Suprapubic skin (tissue), 4 donors: ENCODE data around the gene TUBA4A. TPM values are rescaled to one million over a fixed set of nuclear protein-coding genes. Genes with fewer than 3 reads are reported as not detected.

ENCODE experiments used
- DNase-seq, 2 donors: peaks; one replicate each; pipeline ENCODE4 v3.0.0-alpha.2; 2019; ENCODE audit warnings: low spot score in 2 of 2
- H3K27ac ChIP-seq: fragments of 200-600 bp; sonication (generic); one replicate; pipeline ENCODE4 v1.5.1; 2019
- H3K27me3 ChIP-seq: fragments of 200-600 bp; sonication (generic); one replicate; pipeline ENCODE4 v1.5.1; 2019
- H3K36me3 ChIP-seq: fragments of 200-600 bp; sonication (generic); one replicate; pipeline ENCODE4 v1.5.1; 2019
- H3K4me1 ChIP-seq: fragments of 200-600 bp; sonication (generic); one replicate; pipeline ENCODE4 v1.5.1; 2019
- H3K4me3 ChIP-seq: fragments of 200-600 bp; sonication (generic); one replicate; pipeline ENCODE4 v1.5.1; 2019; ENCODE audit warnings: mild to moderate bottlenecking
- H3K9me3 ChIP-seq: fragments of 200-600 bp; sonication (generic); one replicate; pipeline ENCODE4 v1.5.1; 2019
- EP300 ChIP-seq: sonication (generic); formaldehyde crosslinking; IDR thresholded peaks from one replicate; pipeline ENCODE4 v1.6.1; 2017; ENCODE audit warnings: antibody characterized with exemption
- POLR2A ChIP-seq, 2 donors: fragments of 450-650 bp; IDR thresholded peaks; one replicate each; pipeline ENCODE4 v1.6.1; 2017; ENCODE audit warnings: antibody characterized with exemption in 2 of 2, mild to moderate bottlenecking in 2 of 2, moderate library complexity in 2 of 2
- POLR2AphosphoS5 ChIP-seq, 3 donors: sonication (generic); formaldehyde crosslinking; IDR thresholded peaks; one replicate each; pipeline ENCODE4 v1.6.1; 2017; ENCODE audit warnings: antibody characterized with exemption in 3 of 3
- WGBS: methylation state at CpG from one replicate; pipeline ENCODE4 v1.1.5; 2018; 5-methylcytosine and 5-hydroxymethylcytosine counted together
- total RNA-seq, 4 donors: library from RNA; depleted of rRNA; stranded (reverse); fragments of >200 nt; gene quantifications; one replicate each; pipeline ENCODE4 v1.1.0, GENCODE V29; 2016
- TF ChIP-seq, protein P1 (sequence below), 2 donors: fragments of 200-600 bp in 1 of 2; fragments of 450-650 bp in 1 of 2; sonication (generic) in 1 of 2; IDR thresholded peaks; one replicate each; pipeline ENCODE4 v1.5.1; 2016 to 2019; ENCODE audit warnings: antibody characterized with exemption in 2 of 2, mild to moderate bottlenecking in 1 of 2, moderate library complexity in 1 of 2

Gene TUBA4A
- total RNA-seq, 4 donors from 2014 or later: 194 to 530 (median 394) TPM

DNA sequence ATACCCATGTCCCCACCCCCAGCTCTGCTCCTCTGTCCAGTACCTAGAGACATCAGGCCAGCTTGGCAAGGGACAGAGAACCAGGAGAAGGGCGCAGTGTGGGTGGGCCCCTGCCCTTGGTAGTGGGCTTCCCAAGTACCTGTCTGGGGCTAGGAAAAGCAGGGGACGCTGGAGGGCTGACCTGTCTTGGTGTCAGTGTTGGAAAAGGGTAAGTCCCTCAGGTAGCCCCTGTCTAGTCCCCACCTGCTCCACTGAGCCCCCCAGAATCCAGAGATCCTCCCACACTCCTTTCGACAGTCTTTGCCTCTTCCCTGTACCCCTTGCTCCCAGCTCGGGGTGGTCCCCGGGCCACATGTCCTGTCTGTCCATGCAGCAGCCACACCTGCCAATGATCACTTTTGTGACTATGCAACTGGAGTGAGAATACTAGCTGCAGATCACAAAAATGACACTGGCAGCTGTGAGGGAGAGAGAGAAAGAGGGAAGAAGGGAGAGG, 40.1 kb upstream of the TUBA4A start:
- Histone ChIP-seq H3K27ac (no peak overlapping the region), H3K9me3 (no peaks in the 10 kb centered on the region), H3K27me3 (no peaks in the 10 kb centered on the region), H3K4me1 (peaks cover 32% of the 10 kb centered on the region), H3K36me3 (no peaks in the 10 kb centered on the region), H3K4me3 (no peak overlapping the region)
- 88% methylated on average over 5 of the region's 5 CpGs for WGBS
- TF ChIP-seq POLR2AphosphoS5 (IDR thresholded peaks at IDR 0.05): no peak
- TF ChIP-seq, protein P1, sequence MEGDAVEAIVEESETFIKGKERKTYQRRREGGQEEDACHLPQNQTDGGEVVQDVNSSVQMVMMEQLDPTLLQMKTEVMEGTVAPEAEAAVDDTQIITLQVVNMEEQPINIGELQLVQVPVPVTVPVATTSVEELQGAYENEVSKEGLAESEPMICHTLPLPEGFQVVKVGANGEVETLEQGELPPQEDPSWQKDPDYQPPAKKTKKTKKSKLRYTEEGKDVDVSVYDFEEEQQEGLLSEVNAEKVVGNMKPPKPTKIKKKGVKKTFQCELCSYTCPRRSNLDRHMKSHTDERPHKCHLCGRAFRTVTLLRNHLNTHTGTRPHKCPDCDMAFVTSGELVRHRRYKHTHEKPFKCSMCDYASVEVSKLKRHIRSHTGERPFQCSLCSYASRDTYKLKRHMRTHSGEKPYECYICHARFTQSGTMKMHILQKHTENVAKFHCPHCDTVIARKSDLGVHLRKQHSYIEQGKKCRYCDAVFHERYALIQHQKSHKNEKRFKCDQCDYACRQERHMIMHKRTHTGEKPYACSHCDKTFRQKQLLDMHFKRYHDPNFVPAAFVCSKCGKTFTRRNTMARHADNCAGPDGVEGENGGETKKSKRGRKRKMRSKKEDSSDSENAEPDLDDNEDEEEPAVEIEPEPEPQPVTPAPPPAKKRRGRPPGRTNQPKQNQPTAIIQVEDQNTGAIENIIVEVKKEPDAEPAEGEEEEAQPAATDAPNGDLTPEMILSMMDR (IDR thresholded peaks at IDR 0.05): no peak
- no peak for TF ChIP-seq EP300
- no peak for TF ChIP-seq POLR2A (IDR thresholded peaks at IDR 0.05)
- DNase-seq: peak; percentile 64 to 71

DNA sequence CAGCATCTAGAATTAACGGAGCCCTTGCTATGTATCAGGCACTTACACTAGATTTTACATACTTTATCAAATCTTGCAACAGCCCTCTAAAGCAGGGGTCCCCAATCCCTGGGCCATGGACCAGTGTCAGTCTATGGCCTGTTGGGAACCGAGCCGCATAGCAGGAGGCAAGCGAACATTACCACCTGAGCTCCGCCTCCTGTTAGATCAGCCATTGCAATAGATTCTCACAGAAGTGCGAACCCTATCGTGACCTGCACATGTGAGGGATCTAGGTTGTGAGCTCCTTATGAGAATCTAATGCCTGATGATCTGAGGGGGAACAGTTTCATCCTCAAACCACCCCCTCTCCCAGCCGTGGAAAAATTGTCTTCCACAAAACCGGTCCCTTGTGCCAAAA, 38.9 kb upstream of the TUBA4A start:
- peak in 1 of 2 donors; percentile 61 for DNase-seq

DNA sequence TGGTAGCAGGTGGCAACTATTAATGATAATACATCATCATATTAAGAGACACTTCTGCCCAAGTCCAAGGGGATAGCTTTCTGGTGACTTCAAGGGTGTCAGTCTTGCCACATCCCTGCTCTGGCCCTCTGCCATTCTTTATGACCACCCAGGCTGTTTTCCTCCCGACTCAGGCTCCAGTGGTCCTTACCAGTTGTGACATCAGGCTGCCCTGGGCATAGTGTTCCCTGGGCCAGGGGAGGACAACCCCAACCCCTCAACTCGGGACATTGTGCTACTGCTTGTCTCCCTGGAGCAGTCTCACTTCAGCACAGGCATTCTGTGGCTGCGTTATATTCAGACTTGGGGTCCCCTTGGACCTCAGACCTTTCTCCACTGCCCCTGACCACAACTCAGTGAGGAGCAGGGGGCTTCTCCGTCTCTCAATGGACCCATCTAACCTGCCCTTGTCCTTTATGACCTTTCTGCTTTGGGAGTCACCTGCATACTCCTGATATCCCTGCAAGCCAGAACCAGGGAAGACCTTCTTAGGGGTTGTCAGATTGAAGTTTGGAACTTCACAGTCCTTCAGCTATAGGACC, 38.3 kb upstream of the TUBA4A start:
- 76% methylated on average over 4 of the region's 4 CpGs for WGBS
- no peak overlapping the region for H3K27ac ChIP-seq
- no peaks in the 10 kb centered on the region for H3K9me3 ChIP-seq
- peaks cover 44% of the 10 kb centered on the region for H3K4me1 ChIP-seq
- TF ChIP-seq EP300 (no peak), POLR2AphosphoS5 (IDR thresholded peaks at IDR 0.05) (no peak), POLR2A (IDR thresholded peaks at IDR 0.05) (no peak)
- TF ChIP-seq, protein P1 (IDR thresholded peaks at IDR 0.05): no peak
- no peak overlapping the region for H3K4me3 ChIP-seq
- no peaks in the 10 kb centered on the region for H3K27me3 ChIP-seq
- no peaks in the 10 kb centered on the region for H3K36me3 ChIP-seq
- DNase-seq: peak in 1 of 2 donors; percentile 55

More for the DNA sequence above, 38.9 kb upstream of the TUBA4A start:
- Histone ChIP-seq H3K27ac (no peak overlapping the region), H3K4me3 (no peak overlapping the region), H3K27me3 (no peaks in the 10 kb centered on the region), H3K4me1 (peaks cover 38% of the 10 kb centered on the region), H3K9me3 (no peaks in the 10 kb centered on the region), H3K36me3 (no peaks in the 10 kb centered on the region)
- TF ChIP-seq, protein P1 (IDR thresholded peaks at IDR 0.05): no peak
- no peak for TF ChIP-seq EP300
- no peak for TF ChIP-seq POLR2AphosphoS5 (IDR thresholded peaks at IDR 0.05)
- TF ChIP-seq POLR2A (IDR thresholded peaks at IDR 0.05): no peak
- WGBS: 91% methylated on average over 9 of the region's 9 CpGs

DNA sequence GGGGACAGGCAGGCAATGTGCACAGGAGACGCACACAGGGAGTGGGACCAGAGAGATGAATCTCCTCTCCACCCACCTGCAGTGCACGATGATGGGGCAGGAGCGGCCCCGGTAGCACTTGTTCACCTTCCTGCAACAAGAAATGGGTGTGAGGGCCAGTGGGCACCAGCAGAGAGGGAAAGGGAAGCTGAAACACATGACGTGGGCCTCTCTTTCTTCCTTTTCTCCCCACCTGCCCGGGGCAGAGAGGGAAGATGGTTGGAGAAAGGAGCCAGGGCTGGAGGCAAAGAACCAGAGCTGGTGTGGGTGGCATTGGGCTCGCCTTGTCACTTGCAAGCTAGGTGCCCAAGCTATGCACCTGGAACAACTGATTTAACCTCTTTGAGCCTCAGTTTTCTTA, 37.7 kb upstream of the TUBA4A start:
- no peak overlapping the region for H3K4me3 ChIP-seq
- no peaks in the 10 kb centered on the region for H3K36me3 ChIP-seq
- no peaks in the 10 kb centered on the region for H3K27me3 ChIP-seq
- peaks cover 50% of the 10 kb centered on the region for H3K4me1 ChIP-seq
- 89% methylated on average over 7 of the region's 7 CpGs for WGBS
- peak in 1 of 2 donors; percentile 56 for DNase-seq
- no peaks in the 10 kb centered on the region for H3K9me3 ChIP-seq
- TF ChIP-seq, protein P1 (IDR thresholded peaks at IDR 0.05): no peak
- TF ChIP-seq POLR2AphosphoS5 (IDR thresholded peaks at IDR 0.05): no peak
- TF ChIP-seq EP300: no peak
- TF ChIP-seq POLR2A (IDR thresholded peaks at IDR 0.05): no peak
- no peak overlapping the region for H3K27ac ChIP-seq

DNA sequence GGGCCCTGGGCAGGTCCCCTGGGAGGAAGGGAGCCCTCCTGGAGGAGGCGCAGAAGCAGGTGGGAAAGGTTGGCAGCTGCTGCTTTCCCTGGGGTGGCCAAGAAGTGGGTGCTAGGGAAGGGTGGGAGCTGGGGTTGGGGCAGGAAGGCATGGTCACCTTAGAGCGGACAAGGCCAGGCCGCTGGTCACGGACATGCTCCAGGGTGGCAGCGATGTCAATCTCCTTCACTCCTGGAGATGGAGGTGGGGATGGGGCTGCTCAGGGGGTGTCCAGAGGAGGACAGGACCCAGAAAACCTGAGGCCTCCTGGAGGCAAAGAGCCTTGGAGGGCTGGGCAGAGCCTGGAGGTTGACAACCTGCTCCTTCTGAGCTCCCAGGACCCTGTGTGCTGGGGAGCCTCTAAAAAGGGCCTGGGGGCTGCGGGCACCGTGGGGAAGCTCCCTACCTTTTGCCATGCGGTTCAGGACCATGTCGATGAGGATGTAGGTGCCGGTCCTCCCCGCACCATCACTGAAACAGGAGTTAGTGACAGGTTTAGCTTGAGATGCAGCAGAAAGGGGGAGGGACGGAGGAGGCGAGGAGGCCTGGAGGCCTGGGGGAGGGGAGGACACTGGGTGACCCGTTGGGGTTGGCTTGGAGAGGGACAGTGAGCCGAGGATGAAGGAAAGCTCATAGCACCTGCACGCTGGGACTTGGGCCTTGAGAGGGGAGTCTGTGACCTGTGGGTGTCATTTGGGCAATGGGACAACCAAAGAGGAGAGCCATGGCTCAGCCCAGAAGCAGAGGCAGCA, 36.9 kb upstream of the TUBA4A start:
- no peaks in the 10 kb centered on the region for H3K27me3 ChIP-seq
- H3K27ac ChIP-seq: peak overlapping the region; percentile 42
- H3K9me3 ChIP-seq: no peaks in the 10 kb centered on the region
- no peak overlapping the region for H3K4me3 ChIP-seq
- peaks cover 59% of the 10 kb centered on the region for H3K4me1 ChIP-seq
- H3K36me3 ChIP-seq: no peaks in the 10 kb centered on the region
- TF ChIP-seq EP300 (no peak), POLR2AphosphoS5 (IDR thresholded peaks at IDR 0.05) (no peak)
- TF ChIP-seq, protein P1 (IDR thresholded peaks at IDR 0.05): no peak
- DNase-seq: peak; percentile 53 to 72
- 88% methylated on average over 16 of the region's 16 CpGs for WGBS
